ENCODE data around the gene SLC17A1.

Gene SLC17A1, protein sequence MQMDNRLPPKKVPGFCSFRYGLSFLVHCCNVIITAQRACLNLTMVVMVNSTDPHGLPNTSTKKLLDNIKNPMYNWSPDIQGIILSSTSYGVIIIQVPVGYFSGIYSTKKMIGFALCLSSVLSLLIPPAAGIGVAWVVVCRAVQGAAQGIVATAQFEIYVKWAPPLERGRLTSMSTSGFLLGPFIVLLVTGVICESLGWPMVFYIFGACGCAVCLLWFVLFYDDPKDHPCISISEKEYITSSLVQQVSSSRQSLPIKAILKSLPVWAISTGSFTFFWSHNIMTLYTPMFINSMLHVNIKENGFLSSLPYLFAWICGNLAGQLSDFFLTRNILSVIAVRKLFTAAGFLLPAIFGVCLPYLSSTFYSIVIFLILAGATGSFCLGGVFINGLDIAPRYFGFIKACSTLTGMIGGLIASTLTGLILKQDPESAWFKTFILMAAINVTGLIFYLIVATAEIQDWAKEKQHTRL

DNA sequence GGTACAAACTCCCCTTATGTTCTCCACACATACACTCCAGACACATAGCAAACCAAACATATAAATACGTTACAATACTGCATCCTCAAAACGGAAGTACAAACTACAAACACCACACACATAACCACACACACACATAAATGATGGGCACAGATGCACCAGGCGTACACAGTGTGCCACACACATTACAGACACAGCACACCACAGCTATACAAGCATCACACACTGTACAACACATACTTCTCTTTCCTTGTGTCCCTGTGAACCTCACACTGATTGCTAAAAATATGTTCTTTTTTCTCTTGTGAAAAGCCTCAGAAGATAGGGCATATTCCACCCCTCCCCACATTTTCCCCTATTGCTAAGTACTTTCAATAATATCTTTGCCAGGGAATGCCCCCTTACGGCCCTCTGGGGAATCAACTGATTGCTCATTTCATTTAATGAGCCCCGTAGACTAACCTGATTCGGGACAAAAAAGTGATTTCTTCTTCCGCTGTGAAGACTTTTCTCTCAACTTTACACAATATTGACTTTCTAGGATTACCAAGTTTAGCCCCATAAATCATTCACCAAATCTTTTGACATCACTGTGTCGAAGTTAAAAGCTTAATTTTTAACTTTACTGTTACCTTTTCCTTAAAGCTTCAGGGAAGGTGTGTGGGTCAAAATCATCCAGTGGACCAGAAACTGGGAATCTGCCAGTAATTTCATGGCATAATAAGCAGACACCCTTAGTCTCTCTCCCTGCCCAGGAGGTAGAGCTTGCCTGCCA is at the start of gene SLC17A1:
SLC17A1 (minus strand) TSS at position 521 of the 775 bp plus-strand sequence. CDS start 1,495 bp downstream, outside the sequence.
- no peak for DNase-seq

DNA sequence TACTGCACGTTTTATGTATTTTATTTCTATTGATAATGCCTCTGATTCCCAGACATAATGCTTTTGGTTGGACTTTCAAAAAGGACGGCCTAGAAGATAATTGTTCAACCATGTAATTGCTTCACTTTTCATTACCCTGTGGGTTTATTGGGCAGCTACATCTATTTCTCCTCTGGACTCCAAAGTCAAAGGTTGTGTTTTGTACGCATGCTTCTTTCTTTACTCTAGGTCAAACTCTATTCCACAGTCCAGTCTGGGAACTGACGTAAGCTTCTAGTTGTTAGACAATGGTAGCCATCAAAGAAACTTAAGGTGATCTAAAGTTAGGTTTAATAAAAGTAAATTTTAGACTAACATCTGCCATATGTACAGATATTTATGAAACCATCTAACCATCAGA is 48.7 kb upstream of the SLC17A1 start:
- no peak for DNase-seq

DNA sequence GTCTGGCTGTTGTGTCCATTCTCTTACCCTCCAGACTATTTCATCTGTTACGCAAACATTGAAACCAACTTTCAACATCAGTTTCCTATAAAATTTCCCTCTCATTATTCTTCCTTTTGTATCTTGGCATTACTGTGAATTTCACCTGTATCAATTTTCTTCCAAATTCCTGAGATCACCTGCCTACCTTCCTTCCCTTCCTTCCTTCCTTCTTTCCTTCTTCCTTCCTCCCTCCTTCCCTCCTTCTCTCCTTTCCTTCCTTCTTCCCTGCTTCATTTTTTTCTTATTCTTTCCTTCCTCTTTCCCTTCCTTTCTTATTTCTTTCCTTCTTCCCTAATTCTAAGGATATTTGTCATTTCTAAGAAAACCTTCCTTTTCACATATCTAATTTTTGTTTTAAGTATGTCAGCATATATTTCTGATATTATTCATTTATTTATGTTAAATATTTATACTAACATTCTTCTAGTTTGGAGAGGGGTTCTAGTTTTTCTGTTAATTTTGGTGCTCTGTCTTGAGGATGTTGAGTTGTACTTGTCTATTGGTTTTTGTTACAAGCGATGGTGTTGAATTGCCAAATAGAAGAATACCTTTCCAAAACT is 47.0 kb upstream of the SLC17A1 start:
- no peak for DNase-seq

DNA sequence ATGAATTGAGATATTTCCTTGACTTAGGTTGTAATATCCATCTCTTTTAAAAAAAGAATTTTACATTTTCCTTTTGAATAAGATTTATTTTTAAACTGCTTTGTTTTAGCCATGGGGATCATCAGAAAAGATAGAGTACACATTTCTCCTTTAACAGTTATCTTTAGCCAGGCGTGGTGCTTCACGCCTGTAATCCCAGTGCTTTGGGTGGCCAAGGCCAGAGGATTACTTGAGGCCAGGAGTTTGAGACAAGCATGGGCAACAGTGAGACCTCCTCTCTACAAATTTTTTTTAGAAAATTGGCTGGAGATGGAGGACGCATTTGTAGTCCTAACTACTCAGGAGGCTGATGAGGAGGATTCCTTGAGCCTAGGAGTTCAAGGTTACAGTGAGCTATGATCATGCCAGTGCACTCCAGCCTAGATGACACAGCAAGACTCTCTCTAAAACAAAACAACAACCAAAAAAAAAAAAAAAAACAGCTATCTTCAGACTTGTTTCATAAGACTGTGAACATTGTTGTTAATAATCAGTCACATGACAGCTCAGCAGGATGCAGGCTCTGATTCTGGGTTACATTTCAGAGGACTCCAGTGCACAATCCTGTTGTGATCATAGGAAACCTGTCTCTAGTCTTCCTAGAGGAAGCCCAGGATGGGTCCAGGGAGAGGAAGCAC is 44.2 kb upstream of the SLC17A1 start:
- DNase-seq = no peak

DNA sequence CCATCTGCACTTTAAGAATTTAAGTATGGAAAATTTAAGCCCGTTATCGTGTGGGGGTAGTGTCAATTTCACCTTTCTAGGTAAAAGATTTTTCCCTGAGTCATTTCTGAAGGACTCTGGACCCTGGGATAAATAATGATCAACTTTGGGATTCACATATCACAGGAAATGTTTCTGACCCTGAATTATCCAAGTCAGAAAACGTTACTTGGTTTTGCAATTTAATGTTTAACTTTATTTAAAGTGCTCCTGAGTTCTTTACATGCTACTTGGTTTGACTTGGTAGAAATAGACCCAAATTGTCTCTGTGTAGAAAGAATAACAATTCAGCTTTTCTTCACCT is 43.7 kb upstream of the SLC17A1 start:
- DNase-seq = no peak

DNA sequence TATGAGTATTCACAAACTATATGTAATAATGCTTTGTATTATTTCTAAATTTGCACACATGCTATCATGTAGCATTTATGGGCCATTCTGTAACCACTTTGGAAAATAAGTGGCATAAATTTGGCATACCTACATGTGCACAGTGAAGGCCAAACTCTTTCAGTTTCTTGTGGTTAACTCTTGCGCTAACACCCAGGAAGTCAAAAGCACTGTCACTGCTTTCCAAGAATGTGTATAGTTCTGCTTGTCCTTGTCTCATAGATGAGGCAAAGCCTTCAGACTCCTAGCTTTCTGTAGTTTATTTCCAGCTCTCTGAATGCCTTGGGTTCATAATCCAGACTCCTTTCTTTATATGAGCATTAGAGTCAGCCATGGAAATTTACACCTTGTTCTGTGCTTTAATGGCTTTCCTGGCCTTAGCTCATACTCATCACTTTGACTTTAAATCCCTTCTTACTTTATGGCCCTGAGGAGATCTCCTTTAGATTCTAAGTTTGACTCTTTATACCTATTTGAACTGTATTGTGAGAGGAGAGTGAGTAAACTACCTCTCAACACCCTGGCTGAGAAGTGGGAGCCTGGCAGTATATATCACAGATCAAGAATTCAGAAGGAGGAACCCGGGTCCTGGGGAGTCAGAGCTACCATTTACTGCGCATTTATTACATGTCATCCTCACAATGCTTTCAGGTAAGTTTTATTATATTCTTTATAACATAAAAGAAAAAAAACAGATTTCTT is 43.1 kb upstream of the SLC17A1 start:
- DNase-seq = no peak

DNA sequence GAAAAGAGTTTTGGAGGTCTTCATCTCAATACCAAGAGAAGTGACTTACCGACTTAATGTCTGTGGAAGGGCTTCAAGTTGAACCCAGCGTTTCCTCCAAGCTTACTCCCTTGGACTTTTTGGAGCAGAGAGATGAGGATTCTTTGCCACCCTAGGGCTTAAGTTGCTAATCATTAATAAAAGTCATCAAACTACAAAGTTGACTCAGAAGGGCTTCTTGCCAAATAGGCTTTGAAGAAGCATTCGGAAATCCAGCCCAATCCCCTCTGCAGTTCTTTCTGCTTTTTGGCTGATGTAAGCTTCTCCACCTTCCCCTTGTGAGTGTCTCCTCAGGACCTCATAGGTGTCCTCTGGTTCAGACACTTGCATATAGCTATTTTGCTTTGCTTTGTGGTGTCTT is 42.3 kb upstream of the SLC17A1 start, which contains the start of gene SLC17A3:
SLC17A3 (minus strand) TSS at position 126 of the 400 bp plus-strand sequence. CDS start 5,856 bp downstream, outside the sequence.
- no peak for DNase-seq

DNA sequence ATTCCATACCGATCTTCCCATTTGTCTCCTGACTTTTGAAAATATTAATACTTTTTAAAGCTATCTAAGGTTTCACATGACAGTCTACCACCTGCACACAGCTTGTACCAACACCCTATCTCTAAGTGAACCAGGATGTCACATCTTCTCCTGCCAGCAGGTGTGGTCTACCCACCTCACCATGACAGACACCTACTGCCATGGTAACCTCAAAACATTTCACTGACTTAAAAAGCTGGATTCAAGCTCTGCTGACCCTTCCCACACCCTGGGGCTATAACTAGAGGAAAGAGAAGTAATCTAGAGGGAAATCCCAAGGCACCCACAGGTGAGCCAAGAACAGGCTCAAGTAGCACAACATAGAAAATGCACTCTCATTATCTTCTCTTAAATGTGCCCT is 41.0 kb upstream of the SLC17A1 start:
- no peak for DNase-seq

DNA sequence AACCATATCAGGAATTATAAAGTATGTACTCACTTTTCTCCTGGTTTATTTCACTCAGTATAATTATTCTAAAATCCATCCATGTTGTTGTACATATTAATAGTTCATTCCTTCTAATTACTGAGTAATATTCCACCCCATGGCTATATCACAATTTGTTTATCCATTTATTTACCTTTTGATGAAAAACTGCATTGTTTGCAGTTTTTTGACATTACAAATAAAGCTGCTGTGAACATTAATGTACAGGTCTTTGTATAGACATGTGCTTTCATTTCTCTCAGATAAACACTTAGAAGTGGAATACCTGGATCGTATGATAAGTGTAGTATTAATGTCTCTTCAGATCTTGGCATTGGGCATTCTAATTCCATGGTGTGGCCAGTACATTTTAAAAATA is 38.0 kb upstream of the SLC17A1 start:
- no peak for DNase-seq

DNA sequence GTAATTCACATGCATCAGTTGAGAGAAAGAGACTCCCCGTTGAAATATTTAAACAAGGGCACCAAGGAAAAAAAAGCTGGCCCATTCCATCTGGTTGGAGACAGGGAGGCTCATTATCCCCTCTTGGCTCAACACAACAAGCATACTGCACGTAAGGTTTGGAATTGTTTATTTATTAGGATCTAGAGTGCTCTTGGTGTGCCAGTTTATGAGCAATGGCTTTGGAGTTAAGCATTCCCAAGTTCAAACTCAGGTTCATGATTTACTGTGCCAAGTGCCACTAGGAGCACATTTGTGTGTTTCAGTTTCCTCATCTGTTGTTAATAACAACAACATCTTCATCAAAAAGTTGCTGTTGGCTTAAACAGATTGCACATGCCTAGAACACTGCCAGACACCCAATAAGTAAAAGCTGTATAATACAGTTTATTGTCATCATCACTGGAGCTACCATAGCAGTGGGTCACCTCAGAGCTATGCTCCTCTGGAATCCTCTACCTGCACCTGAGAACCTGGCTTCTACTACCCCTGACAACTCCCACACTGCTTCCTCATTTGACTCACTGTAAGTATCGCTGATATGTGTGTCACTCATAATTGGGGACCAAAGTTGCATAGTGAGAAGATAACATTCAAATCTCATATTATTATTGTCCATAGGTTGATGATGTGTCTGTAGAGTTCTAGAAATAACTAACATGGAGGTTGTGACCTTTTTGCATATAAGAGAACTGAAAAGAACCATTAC is 36.8 kb upstream of the SLC17A1 start:
- DNase-seq = no peak

DNA sequence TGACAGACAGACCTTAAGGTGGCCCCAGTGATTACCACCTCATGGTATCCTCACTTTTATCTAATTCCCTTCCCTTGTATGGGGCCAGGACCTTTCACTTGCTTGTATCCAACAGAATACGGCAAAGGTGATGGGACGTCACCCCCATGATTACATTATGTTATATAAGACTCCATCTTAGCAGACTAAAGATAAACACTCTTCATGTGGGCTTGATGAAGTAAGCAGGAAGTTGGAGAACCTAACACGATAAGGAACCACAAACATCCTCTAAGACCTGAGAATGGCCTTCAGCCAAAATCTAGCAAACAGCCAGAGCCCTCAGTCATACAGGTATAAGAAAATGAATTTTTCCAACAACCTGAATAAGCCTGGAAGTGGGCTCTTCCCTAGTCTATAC is 34.2 kb upstream of the SLC17A1 start:
- no peak for DNase-seq

DNA sequence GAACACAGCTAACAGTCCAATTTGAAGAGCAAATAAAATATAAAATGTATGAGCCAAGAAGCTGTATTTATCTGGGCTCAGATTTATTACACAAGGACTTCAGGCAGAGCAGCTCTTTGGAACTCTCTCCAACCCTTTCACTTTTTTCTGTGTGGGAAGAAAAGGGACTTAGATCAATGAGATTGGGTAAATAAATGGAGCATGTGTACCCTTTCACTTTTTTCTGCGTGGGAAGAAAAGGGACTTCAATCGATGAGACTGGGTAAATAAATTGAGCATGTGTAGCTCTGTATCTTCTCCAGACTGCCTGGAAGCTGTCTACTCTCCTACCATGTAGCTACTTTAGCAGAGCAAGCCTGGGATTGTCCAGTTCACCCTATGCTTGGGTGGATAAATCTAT is 31.5 kb upstream of the SLC17A1 start:
- no peak for DNase-seq

DNA sequence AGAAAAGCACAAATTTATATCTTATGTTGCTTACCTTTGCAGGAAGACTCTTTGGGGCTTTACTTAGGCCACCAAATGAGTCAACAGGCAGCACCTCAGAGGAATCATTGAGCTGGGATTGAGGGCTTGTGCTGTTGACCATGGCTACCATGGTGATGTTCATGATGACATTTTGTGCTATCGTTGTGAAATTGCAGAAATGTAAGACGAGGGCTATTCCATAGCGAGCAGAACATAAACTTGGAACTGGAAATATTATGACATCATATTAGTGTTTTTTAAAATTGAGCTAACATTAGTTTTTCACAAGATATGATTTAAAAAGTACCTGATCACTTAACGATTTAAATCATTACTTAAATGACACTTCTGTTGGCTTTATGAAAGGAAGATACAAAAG is 30.3 kb upstream of the SLC17A1 start:
- DNase-seq = no peak

DNA sequence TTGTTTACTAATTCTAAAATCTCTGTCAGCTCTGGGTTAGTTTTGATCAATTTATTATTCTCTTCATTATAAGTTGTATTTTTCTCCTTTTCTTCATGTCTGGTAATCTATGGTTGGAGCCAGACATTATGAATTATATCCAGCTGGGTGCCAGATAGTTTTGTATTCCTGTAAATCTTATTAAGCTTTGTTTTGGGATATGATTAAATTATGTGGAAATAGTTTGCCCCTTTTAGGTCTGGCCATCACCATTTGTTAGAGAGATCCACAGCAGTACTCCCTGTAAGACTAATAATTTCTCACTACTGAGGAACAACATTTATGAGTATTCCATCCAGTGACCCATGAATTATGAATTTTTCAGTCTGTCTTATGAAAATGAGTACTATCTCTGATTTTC is 20.9 kb upstream of the SLC17A1 start:
- no peak for DNase-seq

DNA sequence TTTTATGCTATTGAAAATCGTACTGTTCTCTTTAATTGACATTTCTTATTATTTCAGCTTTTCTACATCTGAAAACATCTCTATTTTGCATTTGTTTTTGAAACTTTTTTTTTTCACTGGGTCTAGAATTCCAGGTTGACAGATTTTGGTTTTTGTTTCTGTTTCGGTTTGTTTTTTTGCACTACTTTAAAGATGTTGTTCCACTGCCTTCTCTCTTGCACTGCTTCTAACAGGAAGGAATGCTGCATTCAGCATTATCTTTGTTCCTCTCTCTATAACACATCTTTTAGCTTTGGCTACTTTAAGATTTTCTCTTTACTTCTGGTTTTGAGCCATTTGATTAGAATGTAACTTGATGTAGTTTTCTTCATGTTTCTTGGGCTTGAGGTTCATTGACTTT is 20.1 kb upstream of the SLC17A1 start:
- DNase-seq = no peak

DNA sequence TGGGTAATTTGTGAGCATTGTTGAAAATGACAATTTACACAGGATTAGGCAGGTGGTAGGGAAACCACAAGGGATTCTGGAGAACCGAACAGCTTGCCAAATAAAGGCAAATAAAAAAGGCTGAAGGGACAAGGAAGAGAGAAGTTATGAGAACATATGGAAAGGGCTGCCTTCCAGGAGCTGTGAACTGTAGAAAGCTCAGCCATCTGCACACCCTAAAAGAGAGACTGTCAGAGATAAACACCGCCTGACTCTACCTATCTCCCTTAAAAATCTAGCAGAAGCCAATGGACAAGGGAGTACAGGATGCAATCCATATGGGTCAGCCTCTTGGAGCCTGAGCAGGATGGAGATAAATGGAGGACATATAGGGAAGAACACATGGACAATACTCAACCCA is 12.7 kb upstream of the SLC17A1 start:
- peak; percentile 51 for DNase-seq

DNA sequence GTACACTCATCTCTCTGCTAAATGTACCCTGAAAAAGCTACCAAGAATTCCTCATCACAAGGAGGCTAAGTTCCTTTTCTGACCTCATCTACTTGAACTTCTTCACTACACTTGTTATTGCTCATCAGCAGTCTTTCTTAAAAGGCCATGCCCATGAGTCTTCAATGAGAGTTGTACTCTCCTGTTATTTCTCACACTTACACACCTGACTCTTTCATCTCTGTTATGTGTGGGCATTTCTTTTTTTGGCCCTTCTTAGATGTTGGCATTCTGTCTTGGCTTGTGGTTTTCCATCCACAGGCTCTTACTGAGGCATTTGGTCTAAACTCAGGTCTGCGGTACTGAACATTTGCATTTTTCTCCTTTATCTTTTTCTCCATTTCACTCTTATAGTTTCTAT is 10.7 kb upstream of the SLC17A1 start:
- no peak for DNase-seq

DNA sequence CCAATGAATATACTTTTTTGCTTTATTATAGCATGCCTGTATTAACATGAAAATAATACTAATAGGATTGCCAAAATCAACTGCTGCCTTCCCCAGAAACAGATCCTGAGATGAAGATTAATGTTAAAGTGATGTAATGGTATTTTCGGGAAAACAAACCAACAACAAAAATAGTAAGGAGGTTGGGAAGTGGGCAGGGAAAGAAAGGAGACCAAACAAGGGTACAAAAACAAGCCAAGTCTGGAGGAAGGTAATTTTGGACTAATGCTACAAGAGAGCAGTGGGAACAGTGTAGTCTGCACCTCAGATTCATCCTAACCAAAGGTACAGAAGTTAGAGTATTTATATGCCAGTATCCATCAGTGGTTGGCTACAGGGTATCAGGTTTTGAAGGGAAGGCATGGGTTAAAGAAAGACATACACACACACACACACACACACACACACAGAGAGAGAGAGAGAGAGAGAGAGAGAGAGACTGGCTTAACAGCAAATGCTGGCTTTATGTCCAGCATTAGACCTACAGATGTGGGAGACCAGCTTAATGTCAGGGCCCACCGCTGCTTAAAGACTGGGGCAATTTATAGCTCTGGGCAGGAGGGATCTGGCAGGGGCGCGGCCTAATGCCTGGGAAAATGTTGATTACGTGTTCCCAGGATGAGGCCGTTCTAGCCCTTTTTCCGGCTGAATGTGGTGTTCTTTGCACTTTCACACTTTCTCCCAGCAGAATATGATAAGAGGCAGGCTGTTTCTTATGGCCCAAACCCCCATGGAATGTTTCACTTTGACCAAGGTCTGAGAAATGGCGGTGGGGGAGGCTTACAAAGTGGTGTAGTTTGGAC is 3.8 kb upstream of the SLC17A1 start:
- no peak for DNase-seq

DNA sequence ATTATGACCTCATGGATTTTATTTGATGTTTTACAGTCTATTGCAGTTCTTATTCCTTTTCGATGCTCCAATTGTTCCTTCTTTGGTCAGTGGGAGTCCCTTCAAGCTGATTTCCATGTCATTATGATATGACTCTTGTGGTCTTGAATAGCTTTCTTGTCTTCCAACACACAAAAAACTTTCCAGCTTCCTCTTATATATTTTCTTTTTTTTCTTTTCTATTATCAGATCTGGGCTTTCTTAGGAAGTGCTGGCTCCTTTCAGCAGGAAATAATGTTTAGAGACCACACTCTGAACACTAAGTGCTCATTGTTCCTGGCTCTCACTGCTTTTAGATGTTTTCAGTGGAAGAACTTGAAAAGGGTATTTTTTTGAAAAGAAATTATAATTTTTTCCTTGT is 3.1 kb upstream of the SLC17A1 start:
- no peak for DNase-seq

DNA sequence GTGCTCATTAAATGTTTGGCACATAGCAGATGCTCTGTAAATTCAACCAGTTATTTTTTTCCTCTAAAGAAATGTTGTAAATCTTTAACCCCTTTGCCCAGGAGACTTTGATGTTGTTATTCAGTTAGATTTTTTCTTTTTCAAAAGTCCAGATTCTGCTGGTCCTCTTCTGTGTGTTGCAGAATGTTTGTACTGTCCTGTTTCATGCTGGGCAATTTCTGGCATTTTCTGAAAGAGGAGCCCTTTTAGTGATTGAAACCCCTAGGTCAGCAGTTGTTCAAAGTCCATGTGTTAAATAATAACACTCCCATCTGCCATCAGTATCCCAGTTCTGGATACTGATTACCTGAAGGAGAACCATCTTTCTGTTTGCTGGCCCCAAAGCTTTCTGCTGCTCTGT is 1.3 kb upstream of the SLC17A1 start:
- no peak for DNase-seq

DNA sequence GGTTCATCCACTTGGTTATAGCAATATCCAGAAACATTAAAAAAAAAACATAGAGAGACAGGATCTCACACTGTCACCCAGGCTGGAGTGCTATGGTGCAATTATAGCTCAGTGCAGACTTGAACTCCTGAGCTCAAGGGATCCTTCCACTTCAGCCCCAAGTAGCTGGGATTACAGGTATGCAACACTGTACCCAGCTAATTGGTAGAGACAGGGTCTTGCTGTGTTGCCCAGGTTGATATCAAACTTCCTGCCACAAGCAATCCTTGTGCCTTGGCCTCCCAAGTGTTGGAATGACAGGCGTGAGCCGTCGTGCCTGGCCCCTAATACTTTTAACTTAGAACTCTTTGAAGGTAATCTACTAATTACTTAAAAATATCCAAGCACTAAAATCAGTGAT is 818 bp upstream of the SLC17A1 start:
- no peak for DNase-seq

Measured in NCI-H446 treated with DMSO at 0.1 percent for 48 hours (cell line).